ENCODE measurements around the gene PCNX1.

Gene PCNX1

GRCh38 chr14:70879448-70879847, 27.8 kb upstream of the PCNX1 start:
- TF ChIP-seq, protein P1, sequence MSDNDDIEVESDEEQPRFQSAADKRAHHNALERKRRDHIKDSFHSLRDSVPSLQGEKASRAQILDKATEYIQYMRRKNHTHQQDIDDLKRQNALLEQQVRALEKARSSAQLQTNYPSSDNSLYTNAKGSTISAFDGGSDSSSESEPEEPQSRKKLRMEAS (IDR thresholded peaks at IDR 0.05), result no peak
- no peak for TF ChIP-seq TEAD4 (IDR thresholded peaks at IDR 0.05)
- TF ChIP-seq FOXM1 (IDR thresholded peaks at IDR 0.05; ENCODE audit: borderline replicate concordance, low read depth), result no peak
- TF ChIP-seq NFIC (IDR thresholded peaks at IDR 0.05), result no peak
- no peak for TF ChIP-seq CEBPB (IDR thresholded peaks at IDR 0.05)
- TF ChIP-seq TAF1 (IDR thresholded peaks at IDR 0.05; ENCODE audit: low read depth), result no peak
- TF ChIP-seq REST (IDR thresholded peaks at IDR 0.05; ENCODE audit: low read depth), result no peak
- no peak for TF ChIP-seq CREB1 (IDR thresholded peaks at IDR 0.05; ENCODE audit: low read depth)
- TF ChIP-seq EGR1 (IDR thresholded peaks at IDR 0.05), result no peak
- TF ChIP-seq YY1 (IDR thresholded peaks at IDR 0.05; ENCODE audit: low read depth), result no peak
- TF ChIP-seq RAD21 (IDR thresholded peaks at IDR 0.05; ENCODE audit: low read depth), result no peak
- TF ChIP-seq TCF12 (IDR thresholded peaks at IDR 0.05; ENCODE audit: low read depth), result no peak
- no peak for TF ChIP-seq EP300 (IDR thresholded peaks at IDR 0.05; ENCODE audit: borderline replicate concordance)
- TF ChIP-seq USF1 (IDR thresholded peaks at IDR 0.05), result no peak
- TF ChIP-seq ZBTB7A (IDR thresholded peaks at IDR 0.05; ENCODE audit: low read depth), result no peak

DNA sequence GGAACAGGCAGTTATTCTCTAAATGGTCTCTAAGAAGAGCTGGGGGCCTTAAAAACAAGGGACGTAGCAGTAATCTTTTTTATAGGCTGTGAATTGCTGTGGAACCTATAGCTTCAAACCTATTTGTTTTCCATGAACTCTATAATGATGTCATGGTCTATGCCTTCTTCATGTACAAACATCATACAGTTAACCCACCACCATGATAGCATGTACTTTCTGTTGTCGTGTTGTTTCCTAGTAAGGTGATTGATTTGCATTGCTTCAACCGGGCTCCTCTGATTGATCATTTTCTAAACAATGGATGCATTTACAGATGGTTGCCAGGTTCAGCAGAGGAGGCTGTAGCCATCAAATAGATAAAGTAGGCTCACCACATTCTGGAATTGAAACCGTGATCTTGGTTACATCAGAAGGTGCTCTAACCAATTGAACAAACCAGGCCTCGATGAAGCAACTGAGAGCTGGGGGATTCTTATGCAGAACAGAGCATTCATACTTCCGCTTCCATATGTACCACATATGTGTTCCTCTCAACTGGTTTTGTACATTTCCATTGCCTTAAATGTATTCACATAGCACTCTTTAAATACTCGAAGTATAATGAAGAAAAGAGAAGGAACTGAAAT, 25.6 kb upstream of the PCNX1 start:
- TF ChIP-seq TAF1 (IDR thresholded peaks at IDR 0.05; ENCODE audit: low read depth) (no peak), CEBPB (IDR thresholded peaks at IDR 0.05) (no peak), USF1 (IDR thresholded peaks at IDR 0.05) (no peak), EGR1 (IDR thresholded peaks at IDR 0.05) (no peak), TCF12 (IDR thresholded peaks at IDR 0.05; ENCODE audit: low read depth) (no peak), RAD21 (IDR thresholded peaks at IDR 0.05; ENCODE audit: low read depth) (no peak), FOXM1 (IDR thresholded peaks at IDR 0.05; ENCODE audit: borderline replicate concordance, low read depth) (no peak), NFIC (IDR thresholded peaks at IDR 0.05) (no peak), TEAD4 (IDR thresholded peaks at IDR 0.05) (no peak), CREB1 (IDR thresholded peaks at IDR 0.05; ENCODE audit: low read depth) (no peak), ZBTB7A (IDR thresholded peaks at IDR 0.05; ENCODE audit: low read depth) (no peak), EP300 (IDR thresholded peaks at IDR 0.05; ENCODE audit: borderline replicate concordance) (no peak), REST (IDR thresholded peaks at IDR 0.05; ENCODE audit: low read depth) (no peak), YY1 (IDR thresholded peaks at IDR 0.05; ENCODE audit: low read depth) (no peak)
- TF ChIP-seq, protein P1 (IDR thresholded peaks at IDR 0.05), result no peak

- TF ChIP-seq TCF12 (IDR thresholded peaks at IDR 0.05; ENCODE audit: low read depth), result no peak
- TF ChIP-seq NFIC (IDR thresholded peaks at IDR 0.05), result no peak
Observed at GRCh38 chr14:70882776-70883492, 24.3 kb upstream of the PCNX1 start.

DNA sequence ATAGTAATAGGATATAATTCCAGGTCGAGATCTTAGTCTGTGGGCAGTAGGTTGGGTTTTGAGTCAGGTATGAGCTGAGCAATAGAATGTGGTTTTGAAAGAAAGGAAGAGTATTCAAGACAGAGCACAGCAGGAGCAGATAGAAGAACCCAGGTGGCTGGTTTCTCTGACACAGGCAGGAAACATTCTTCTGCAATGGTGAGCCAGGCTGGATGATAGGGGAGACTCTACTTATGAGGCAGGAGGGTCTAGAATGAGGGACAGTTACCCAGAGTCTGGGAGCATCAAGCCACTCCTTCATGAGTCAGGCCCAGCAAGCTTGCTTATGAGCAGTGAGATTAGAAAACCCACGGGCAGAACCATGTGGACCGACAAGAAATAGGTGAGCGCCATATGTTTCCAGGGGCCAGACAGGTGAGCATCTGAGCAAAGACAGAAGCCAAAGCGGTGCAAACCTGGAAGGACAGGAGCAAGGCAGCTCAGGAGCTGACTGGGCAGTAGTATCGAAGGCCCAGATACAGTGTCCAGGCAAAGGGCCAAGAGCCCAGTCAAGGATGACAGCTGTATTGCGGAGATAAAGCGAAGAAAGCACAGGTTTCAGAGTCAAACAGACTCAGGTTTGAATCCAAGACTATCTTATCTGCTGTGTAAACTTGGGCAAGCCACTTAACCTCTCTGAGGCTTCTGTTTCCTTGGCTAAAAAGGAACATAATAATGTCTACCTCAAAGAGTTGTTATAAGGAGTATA, 22.5 kb upstream of the PCNX1 start:
- TF ChIP-seq ZBTB7A (IDR thresholded peaks at IDR 0.05; ENCODE audit: low read depth), result no peak
- no peak for TF ChIP-seq RAD21 (IDR thresholded peaks at IDR 0.05; ENCODE audit: low read depth)
- no peak for TF ChIP-seq TCF12 (IDR thresholded peaks at IDR 0.05; ENCODE audit: low read depth)
- no peak for TF ChIP-seq CEBPB (IDR thresholded peaks at IDR 0.05)

DNA sequence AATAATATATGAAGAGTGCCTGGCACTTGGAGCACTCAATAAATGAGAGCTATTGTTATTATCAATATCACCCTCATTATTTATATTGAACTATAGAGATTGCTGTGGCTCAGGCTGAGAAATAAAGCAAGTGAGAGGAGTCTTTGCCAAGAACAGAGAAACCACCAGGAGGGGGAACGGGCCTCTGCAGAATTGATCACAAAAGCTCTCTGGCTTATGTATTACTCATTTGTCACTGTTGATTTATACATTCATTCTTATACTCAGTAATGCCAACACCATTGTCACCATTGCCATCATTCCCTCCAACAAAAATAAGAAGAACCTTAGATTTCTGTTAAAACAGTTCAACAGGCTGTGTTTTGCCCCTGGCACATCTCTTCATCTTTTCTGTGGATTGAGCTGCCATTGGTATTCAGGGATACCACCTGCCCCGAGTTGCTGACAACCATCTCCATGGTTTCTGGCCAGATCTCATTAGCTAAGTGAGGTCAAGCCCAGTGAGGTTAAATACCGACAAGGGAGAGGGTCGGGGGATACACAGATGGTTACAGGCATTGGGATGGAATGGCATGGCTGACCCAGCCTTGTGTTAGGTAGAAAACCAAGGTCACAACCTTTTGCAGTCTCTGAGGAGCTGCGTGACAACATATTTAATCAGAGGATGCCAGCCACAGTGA, 21.8 kb upstream of the PCNX1 start:
- no peak for TF ChIP-seq REST (IDR thresholded peaks at IDR 0.05; ENCODE audit: low read depth)
- no peak for TF ChIP-seq TEAD4 (IDR thresholded peaks at IDR 0.05)
- TF ChIP-seq EP300 (IDR thresholded peaks at IDR 0.05; ENCODE audit: borderline replicate concordance), result no peak
- TF ChIP-seq, protein P1 (IDR thresholded peaks at IDR 0.05), result no peak
- no peak for TF ChIP-seq TCF12 (IDR thresholded peaks at IDR 0.05; ENCODE audit: low read depth)
- no peak for TF ChIP-seq YY1 (IDR thresholded peaks at IDR 0.05; ENCODE audit: low read depth)
- TF ChIP-seq FOXM1 (IDR thresholded peaks at IDR 0.05; ENCODE audit: borderline replicate concordance, low read depth), result no peak
- TF ChIP-seq RAD21 (IDR thresholded peaks at IDR 0.05; ENCODE audit: low read depth), result no peak
- TF ChIP-seq NFIC (IDR thresholded peaks at IDR 0.05), result no peak
- TF ChIP-seq EGR1 (IDR thresholded peaks at IDR 0.05), result no peak
- TF ChIP-seq TAF1 (IDR thresholded peaks at IDR 0.05; ENCODE audit: low read depth), result no peak
- no peak for TF ChIP-seq CREB1 (IDR thresholded peaks at IDR 0.05; ENCODE audit: low read depth)

Measured in Ishikawa (cell line).